DMS114 treated with DMSO at 0.1 percent for 48 hours (cell line): ENCODE measurements around the gene TRIM65.
"Not testable (repeated sequence)": the region's sequence is repeated elsewhere in the genome, so short reads cannot be mapped to it uniquely, and the experiment has no call there.

Experiments
- DNase-seq: peaks from one replicate; lab custom pipeline; 2025; ENCODE audit not compliant: unreplicated experiment; lab: John Stamatoyannopoulos, UW

Gene TRIM65

GRCh38 chr17:75897160-75898019 is 639 bp upstream of the TRIM65 start:
- no peak for DNase-seq

GRCh38 chr17:75895370-75896155 is 1.2 kb downstream of the TRIM65 start:
- DNase-seq = no peak

- DNase-seq = no peak
These were observed 2.6 kb downstream of the TRIM65 start for GRCh38 chr17:75894049-75894733.

GRCh38 chr17:75893305-75894048 is 3.3 kb downstream of the TRIM65 start:
- DNase-seq = no peak

- DNase-seq = no peak
These were observed 4.1 kb downstream of the TRIM65 start for GRCh38 chr17:75892556-75893224.

- no peak for DNase-seq
These were observed 4.9 kb downstream of the TRIM65 start for GRCh38 chr17:75891605-75892555.

GRCh38 chr17:75891022-75891604 is 5.6 kb downstream of the TRIM65 start:
- DNase-seq = no peak

- no peak for DNase-seq
These were observed 7.3 kb downstream of the TRIM65 start for GRCh38 chr17:75889454-75889853.

- DNase-seq = no peak
These were observed 8.3 kb downstream of the TRIM65 start for GRCh38 chr17:75888484-75888883.

GRCh38 chr17:75885860-75886259 is 10.9 kb downstream of the TRIM65 start:
- DNase-seq = not testable (repeated sequence)

- no peak for DNase-seq
These were observed 11.3 kb downstream of the TRIM65 start for GRCh38 chr17:75885431-75885830.

- DNase-seq = no peak
These were observed 14.9 kb downstream of the TRIM65 start for GRCh38 chr17:75881678-75882454.

- DNase-seq = no peak
These were observed 16.5 kb downstream of the TRIM65 start for GRCh38 chr17:75880266-75880665.

GRCh38 chr17:75878174-75878998 is 18.4 kb downstream of the TRIM65 start, which contains the start of gene TRIM47:
Gene TRIM47 (minus strand): TSS chr17:75878581. CDS start chr17:75878548, 33 bp downstream.
- peak; percentile 50 for DNase-seq

GRCh38 chr17:75877752-75878173 is 19.0 kb downstream of the TRIM65 start:
- DNase-seq = peak; percentile 22

GRCh38 chr17:75876938-75877751 is 19.6 kb downstream of the TRIM65 start:
- DNase-seq = no peak
